SH-SY5Y (cell line): Measurements from ENCODE around the gene MGAM2.

ENCODE experiments used
- GATA2 ChIP-seq: IDR thresholded peaks from 2 replicates; pipeline ENCODE4 v1.6.1; 2011; ENCODE audit warnings: mild to moderate bottlenecking, low read depth, low read length
- GATA3 ChIP-seq: IDR thresholded peaks from 2 replicates; pipeline ENCODE4 v1.6.1; 2011; ENCODE audit warnings: low read depth, mild to moderate bottlenecking, low read length, moderate library complexity

The MGAM2 gene

GRCh38 chr7:142140401-142140959 is 29.0 kb downstream of the MGAM2 start:
- TF ChIP-seq GATA2 (no peak), GATA3 (no peak)

- no peak for TF ChIP-seq GATA2
- TF ChIP-seq GATA3: no peak
Observed at GRCh38 chr7:142142702-142143101, 31.2 kb downstream of the MGAM2 start.

- TF ChIP-seq GATA3 (no peak), GATA2 (no peak)
Observed at GRCh38 chr7:142146124-142146523, 34.6 kb downstream of the MGAM2 start.

GRCh38 chr7:142150356-142150755 is 38.8 kb downstream of the MGAM2 start:
- TF ChIP-seq GATA2 (no peak), GATA3 (no peak)

- TF ChIP-seq GATA2 (no peak), GATA3 (no peak)
Observed at GRCh38 chr7:142150869-142151268, 39.4 kb downstream of the MGAM2 start.

- TF ChIP-seq GATA2: no peak
- TF ChIP-seq GATA3: no peak
Observed at GRCh38 chr7:142152076-142152475, 40.6 kb downstream of the MGAM2 start.

GRCh38 chr7:142153400-142153799 is 41.9 kb downstream of the MGAM2 start:
- TF ChIP-seq GATA2 (no peak), GATA3 (no peak)

- TF ChIP-seq GATA3 (no peak), GATA2 (no peak)
Observed at GRCh38 chr7:142158736-142159496, 47.4 kb downstream of the MGAM2 start.

GRCh38 chr7:142161921-142162320 is 50.4 kb downstream of the MGAM2 start:
- TF ChIP-seq GATA2 (no peak), GATA3 (no peak)

- no peak for TF ChIP-seq GATA3
- TF ChIP-seq GATA2: no peak
Observed at GRCh38 chr7:142168746-142169145, 57.2 kb downstream of the MGAM2 start.

GRCh38 chr7:142172932-142173331 is 61.4 kb downstream of the MGAM2 start:
- TF ChIP-seq GATA2 (no peak), GATA3 (no peak)

- TF ChIP-seq GATA3 (no peak), GATA2 (no peak)
Observed at GRCh38 chr7:142174441-142174840, 62.9 kb downstream of the MGAM2 start.

GRCh38 chr7:142175594-142175993 is 64.1 kb downstream of the MGAM2 start:
- TF ChIP-seq GATA2: no peak
- TF ChIP-seq GATA3: no peak

GRCh38 chr7:142176901-142177300 is 65.4 kb downstream of the MGAM2 start:
- no peak for TF ChIP-seq GATA3
- TF ChIP-seq GATA2: no peak

- TF ChIP-seq GATA2 (no peak), GATA3 (no peak)
Observed at GRCh38 chr7:142177869-142178268, 66.4 kb downstream of the MGAM2 start.
